Lower leg skin (tissue), 4 donors: Measurements from ENCODE around the gene PLSCR3. TPM values are rescaled to one million over a fixed set of nuclear protein-coding genes. Genes with fewer than 3 reads are reported as not detected.

ENCODE experiments used
- DNase-seq, 2 donors: peaks; one replicate each; pipeline ENCODE4 v3.0.0-alpha.2; 2019; ENCODE audit warnings: low spot score in 2 of 2
- H3K4me3 ChIP-seq: fragments of 200-600 bp; sonication (generic); 2 replicates; pipeline ENCODE4 v1.5.1; 2017; ENCODE audit warnings: mild to moderate bottlenecking, low read depth; ENCODE audit not compliant: poor library complexity, severe bottlenecking
- CTCF ChIP-seq, 3 donors: fragments of 450-650 bp; IDR thresholded peaks; one replicate each; pipeline ENCODE4 v1.5.1; 2016; ENCODE audit warnings: antibody characterized with exemption in 3 of 3, mild to moderate bottlenecking in 3 of 3, moderate library complexity in 2 of 3
- POLR2A ChIP-seq, 2 donors: fragments of 450-650 bp; IDR thresholded peaks; one replicate each; pipeline ENCODE4 v1.6.1; 2016 to 2017; ENCODE audit warnings: antibody characterized with exemption in 2 of 2, mild to moderate bottlenecking in 1 of 2, moderate library complexity in 1 of 2
- whole genome bisulfite sequencing, 2 donors: methylation state at CpG; one replicate each; pipeline ENCODE4 v1.1.5; 2018; 5-methylcytosine and 5-hydroxymethylcytosine counted together
- intact Hi-C: fragments of 100-400 bp; cut with DNase I; formaldehyde crosslinking; loops from one replicate; pipeline ENCODE4 v1.15.0; 2023; ENCODE audit warnings: low total_unique reads
- total RNA-seq, 4 donors: library from RNA; depleted of rRNA; stranded (reverse); fragments of >200 nt; gene quantifications; one replicate each; pipeline ENCODE4 v1.1.0, GENCODE V29; 2016

The PLSCR3 gene
- total RNA-seq, 4 donors from 2014 or later = 21.6 to 38.1 (median 24.5) TPM

DNA sequence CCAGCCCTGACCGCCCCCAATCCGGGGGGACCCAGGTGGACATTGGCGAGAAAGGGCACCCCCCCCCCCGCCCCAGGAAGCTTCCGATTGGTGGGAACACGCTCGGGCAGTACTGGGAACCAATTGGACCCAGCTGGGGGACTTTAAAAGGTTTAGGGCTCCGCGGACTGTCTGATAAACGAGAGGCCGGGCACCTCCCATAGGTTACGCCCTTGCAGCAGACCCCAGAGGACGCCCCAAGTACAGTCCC lies 9.3 kb upstream of the PLSCR3 start:
- 0% methylated on average over 7 to 12 of the region's 13 CpGs for WGBS, 2 donors
- DNase-seq = no peak
- H3K4me3 ChIP-seq = peak overlapping the region; percentile 44
- intact Hi-C loops = loop anchor here (2.0 kb wide), 1 partner anchor 75 kb away; the partner anchor contains the start of gene NEURL4
- TF ChIP-seq CTCF (IDR thresholded peaks at IDR 0.05) = no peak
- TF ChIP-seq POLR2A (IDR thresholded peaks at IDR 0.05) = no peak

DNA sequence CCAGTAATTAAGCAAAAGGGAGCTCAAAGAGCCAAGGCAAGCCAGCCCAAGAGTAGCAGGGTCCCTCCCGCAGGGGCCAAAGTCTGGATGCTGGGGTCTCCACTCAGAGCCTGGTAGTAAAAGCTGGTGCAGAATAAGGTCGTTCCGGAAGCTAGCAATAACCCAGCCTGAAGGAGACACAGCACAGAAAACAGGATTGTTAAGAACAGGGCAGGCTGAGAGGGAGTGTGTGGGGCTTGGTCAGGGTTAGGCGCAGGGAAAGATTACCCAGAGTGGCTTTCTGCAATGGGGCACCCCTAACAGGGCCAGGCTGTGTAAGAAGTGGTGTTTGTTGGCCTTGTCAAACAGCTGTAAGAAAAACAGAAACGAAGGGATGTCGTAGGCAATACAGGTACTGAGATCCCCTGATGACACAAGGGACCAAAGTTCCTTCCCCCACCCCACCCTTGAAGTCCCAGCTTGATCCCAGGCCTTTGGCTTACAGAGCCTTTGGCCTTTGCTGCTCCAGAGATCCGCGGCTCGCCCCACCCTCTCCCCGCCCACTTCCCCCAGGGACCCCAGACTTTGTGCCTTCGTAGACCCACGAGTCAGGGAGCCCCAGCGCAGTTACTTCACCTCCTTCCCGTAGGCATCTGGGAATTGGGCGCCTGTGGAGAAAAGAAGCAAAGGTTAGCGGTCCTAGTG lies 8.9 kb upstream of the PLSCR3 start:
- H3K4me3 ChIP-seq = peak overlapping the region; percentile 44
- DNase-seq = peak; percentile 51 to 94
- 11 to 14% methylated on average over 16 of the region's 16 CpGs for WGBS, 2 donors
- TF ChIP-seq POLR2A (IDR thresholded peaks at IDR 0.05) (no peak), CTCF (IDR thresholded peaks at IDR 0.05) (no peak)
- intact Hi-C loops = loop anchor here (2.0 kb wide), 1 partner anchor 74 kb away; the partner anchor contains the start of gene NEURL4

GRCh38 chr17:7398612-7399011 lies 4.3 kb upstream of the PLSCR3 start:
- DNase-seq = no peak
- TF ChIP-seq CTCF (IDR thresholded peaks at IDR 0.05) (no peak), POLR2A (IDR thresholded peaks at IDR 0.05) (no peak)
- intact Hi-C loops = no loop called here
- no peak overlapping the region for H3K4me3 ChIP-seq
- WGBS, 2 donors = 87 to 89% methylated on average over 2 of the region's 2 CpGs

- TF ChIP-seq POLR2A (IDR thresholded peaks at IDR 0.05) = no peak
- TF ChIP-seq CTCF (IDR thresholded peaks at IDR 0.05) = no peak
- intact Hi-C loops = no loop called here
- 90 to 94% methylated on average over 4 of the region's 4 CpGs for WGBS, 2 donors
- no peak for DNase-seq
- H3K4me3 ChIP-seq = no peak overlapping the region
These were observed 1.8 kb upstream of the PLSCR3 start for GRCh38 chr17:7396147-7396546.

DNA sequence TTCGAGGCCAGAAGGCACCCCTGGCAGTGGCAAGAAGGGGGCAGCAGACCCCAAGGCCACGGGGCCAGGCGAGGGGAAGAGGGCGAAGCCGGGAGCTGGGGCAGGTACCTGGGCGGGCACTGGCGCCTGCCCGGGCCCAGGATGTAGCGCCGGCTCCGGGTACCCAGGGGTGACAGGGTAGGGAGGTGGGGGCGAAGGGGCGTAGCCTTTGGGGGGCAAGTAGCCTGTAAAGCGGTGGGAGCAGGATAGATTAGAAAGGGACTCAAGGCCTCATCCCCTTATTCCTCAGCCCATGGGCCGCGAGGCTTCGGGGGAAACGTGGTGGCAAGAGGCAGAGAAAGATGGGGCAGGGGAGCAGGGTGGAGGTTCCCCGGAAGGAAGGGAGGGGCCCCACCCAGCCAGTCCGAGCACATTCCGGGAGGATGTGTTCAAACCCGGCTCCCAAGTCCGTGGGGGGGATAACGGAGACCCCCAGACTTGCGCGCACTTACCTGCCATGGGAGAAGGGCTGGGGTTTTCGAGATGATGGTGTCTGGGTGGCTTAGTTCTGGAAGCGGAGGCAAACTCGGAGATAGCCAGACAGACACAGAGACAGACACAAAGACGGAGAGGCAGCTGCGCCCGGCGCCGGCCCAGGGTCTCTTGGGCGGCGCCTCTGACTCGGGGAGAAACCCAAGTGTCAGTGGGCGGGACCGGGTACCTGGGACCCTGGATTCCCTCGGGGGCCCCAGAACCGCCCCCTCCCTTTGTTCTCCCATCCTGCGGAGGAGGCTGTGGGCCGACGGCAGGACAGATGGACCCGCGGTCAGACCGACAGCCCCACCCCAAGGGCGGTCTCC lies 493 bp downstream of the PLSCR3 start:
- 5 to 9% methylated on average over 29 to 48 of the region's 48 CpGs for WGBS, 2 donors
- intact Hi-C loops = no loop called here
- no peak for TF ChIP-seq POLR2A (IDR thresholded peaks at IDR 0.05)
- TF ChIP-seq CTCF (IDR thresholded peaks at IDR 0.05) = no peak
- H3K4me3 ChIP-seq = peak overlapping the region; percentile 61
- no peak for DNase-seq
